HPDE6-E6E7 (cell line): ENCODE measurements around the gene ALDH3A2.
"Not testable (repeated sequence)": the region's sequence is repeated elsewhere in the genome, so short reads cannot be mapped to it uniquely, and the experiment has no call there.

ENCODE experiments used
- DNase-seq: peaks from one replicate; pipeline ENCODE4 v3.0.0; 2011; ENCODE audit warnings: missing footprints; ENCODE audit errors: extremely low spot score

ALDH3A2 gene

GRCh38 chr17:19650826-19651225 is 2.3 kb downstream of the ALDH3A2 start:
- DNase-seq = no peak

DNA sequence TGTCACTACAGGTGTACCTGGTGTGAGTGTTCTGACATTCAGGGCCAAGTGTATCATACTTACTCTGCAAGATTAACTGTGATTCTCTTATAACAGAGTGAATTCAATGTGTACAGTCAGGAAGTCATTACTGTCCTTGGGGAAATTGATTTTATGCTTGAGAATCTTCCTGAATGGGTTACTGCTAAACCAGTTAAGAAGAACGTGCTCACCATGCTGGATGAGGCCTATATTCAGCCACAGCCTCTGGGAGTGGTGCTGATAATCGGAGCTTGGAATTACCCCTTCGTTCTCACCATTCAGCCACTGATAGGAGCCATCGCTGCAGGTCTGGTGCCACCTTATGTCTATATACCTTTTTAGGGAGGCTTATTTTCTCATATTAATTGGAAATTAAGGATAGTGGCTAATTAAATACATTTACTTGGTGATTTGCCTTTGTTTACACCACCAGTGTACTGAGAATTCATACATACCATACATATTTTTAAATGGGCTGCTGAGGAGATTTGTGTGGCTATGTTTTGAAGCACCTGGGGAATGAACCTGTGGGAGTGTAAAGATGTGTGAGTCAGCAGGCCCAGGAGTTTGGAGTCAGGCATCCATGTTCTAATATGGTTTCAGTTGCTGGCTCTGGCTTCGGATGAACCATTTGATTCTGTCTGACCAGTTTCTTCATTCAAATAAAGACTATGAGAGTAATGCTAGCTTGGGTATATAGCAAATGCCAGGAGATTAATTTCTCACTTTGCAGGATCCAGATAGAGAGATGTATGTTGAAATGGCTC is 3.1 kb downstream of the ALDH3A2 start:
- DNase-seq = no peak

GRCh38 chr17:19652595-19652994 is 4.0 kb downstream of the ALDH3A2 start:
- DNase-seq = no peak

- DNase-seq = no peak
These were observed 5.9 kb downstream of the ALDH3A2 start for GRCh38 chr17:19654342-19654886.

DNA sequence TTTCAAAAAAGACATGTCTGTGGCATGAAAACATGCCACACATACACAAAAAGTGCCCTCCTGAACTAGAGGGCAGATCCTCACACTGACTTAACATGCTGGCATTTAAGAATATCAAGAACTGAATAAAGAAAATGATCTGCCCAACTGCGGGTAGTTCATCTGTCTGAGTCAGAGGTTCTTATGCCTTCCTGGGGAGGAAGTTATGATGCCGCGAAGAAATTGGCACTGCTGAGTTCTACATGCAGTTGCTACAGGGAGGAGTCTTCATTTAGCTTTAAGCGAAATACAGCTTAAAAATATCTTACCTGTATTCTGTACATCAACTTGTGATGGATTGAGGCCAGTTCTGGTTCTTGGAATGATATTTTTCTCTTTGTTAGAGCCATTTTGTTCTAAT is 6.3 kb downstream of the ALDH3A2 start:
- DNase-seq = no peak

DNA sequence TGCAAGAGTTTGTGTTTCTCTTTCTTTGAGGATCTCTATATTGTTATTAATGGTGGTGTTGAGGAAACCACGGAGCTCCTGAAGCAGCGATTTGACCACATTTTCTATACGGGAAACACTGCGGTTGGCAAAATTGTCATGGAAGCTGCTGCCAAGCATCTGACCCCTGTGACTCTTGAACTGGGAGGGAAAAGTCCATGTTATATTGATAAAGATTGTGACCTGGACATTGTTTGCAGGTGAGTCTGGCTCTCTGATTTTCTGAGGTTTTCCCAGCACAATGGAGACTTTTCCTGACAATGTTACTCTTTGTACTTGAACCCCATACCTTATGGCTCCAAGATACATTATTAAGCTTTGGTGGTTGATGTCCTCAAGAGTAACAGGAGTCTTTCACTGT is 7.8 kb downstream of the ALDH3A2 start:
- no peak for DNase-seq

DNA sequence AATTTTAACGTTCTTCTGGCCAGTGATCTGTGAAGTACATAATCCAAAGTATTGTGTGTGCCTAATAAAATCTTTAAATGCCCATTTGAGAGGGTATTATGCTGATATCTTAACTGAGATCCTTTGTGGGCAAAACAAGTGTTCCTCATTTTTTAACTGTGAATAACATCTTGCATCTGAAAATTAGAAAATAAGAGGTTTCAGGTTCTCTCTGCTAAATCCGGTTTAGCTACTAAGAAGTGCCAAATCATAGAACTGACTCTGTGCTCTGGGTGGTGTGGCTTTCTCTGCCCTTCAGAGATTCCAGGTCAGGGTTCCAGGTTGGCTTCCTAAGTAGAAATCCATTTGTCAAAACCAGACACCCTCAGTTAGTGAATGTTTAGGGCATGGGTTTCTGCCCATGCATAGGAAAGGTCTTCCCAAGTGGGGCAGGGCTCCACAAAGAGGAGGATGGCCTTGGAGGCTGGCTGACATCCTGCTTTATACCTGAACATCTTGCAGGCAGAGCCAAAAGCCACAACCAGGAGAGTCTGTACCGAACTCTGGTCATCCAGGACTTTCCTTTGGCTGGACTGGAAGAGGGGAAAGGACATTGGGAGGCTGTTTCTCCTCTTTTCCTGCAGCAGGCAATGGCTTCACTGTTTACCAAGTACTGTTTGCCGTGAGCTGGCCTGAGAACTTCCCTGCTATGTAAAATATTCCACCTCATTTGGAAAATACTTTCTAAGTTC is 8.5 kb downstream of the ALDH3A2 start:
- no peak for DNase-seq

DNA sequence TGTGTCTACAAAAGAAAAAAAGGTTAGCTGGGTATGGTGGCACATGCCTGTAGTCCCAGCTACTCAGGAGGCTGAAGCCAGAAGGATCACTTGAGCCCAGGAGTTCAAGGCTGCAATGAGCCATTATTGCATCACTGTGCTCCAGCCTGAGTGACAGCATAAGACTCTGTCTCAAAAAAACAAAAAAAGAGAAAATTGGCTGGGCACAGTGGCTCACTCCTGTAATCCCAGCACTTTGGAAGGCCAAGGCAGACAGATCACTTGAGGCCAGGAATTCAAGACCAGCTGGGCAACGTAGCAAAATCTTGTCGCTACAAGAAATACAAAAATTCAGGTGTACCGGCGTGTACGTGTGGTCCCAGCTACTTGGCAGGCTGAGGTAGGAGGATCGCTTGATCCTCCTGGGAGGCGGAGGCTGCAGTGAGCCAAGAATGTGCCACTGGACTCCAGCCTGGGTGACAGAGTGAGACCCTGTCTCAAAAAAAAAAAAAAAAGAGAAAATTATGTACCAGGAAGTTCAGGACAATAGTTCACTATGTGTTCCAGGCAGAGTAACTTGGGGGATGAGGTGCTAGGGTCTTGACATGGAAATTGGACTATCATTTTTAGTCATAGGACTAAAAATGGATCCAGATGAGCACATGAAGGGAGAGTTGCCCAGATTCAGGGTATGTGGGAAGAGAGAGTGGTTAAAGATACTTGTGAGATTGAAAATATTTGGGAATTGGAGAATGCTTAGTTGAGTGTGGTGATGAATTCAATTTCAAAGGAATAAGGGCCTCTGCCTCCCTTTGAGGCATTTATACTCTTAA is 11.0 kb downstream of the ALDH3A2 start:
- DNase-seq = no peak

GRCh38 chr17:19660219-19660870 is 11.8 kb downstream of the ALDH3A2 start:
- no peak for DNase-seq

DNA sequence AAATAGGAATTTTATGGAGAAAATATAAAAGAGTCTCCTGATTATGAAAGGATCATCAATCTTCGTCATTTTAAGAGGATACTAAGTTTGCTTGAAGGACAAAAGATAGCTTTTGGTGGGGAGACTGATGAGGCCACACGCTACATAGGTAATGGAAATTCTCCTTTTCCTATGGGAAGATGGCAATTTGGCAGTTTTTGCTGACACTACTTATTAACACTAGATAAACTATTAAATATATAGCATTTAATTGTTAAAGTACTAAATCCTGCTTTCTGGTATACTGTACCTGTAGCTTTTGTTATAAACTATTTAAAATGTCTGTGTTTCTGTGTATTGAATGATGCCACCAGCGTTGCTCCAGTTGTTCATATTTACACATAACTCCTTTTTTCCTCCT is 12.6 kb downstream of the ALDH3A2 start:
- DNase-seq = no peak

DNA sequence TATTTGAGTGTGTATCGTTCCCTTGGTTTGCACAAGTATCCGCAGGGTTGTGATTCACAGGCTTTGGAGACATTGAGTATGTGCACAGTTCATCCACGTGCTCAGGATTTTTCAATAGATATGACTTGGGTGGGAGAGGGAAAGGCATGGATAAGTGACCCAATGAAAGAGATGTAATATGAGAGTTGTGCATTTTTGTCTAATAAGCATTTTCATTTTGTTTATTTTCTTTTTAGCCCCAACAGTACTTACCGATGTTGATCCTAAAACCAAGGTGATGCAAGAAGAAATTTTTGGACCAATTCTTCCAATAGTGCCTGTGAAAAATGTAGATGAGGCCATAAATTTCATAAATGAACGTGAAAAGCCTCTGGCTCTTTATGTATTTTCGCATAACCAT is 14.5 kb downstream of the ALDH3A2 start:
- DNase-seq = no peak

DNA sequence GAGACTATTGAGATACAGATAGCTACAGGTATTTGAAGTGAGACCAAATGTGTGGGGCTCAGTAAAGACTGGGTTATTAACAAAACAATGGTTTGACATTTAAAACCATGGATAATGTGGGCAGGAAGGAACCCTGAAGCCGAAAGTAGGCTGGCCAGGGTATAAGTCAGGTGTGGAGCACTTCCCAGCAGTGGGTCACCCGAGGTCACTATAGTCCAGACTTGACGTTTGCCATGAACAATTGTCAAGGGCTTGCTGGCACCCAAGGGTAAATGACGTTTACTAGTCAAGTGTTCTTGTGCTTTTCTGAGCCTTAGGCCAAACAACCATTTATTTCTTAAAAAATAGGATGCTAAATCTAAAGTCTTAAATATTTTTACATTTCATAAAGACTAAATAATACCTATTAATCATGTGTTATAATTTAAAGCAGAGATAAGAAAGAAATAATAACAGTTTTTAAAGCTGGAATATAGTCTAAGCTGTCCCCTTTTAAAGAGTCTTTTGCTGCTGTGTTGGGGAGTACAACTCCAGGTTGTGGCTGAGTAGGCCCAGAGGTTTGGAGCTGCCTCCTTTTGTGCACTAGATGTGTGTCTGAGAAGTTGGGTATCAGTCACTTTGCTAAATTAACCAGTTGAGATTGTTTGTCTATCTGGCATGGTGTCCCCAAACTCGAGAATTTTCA is 15.7 kb downstream of the ALDH3A2 start:
- DNase-seq = no peak

DNA sequence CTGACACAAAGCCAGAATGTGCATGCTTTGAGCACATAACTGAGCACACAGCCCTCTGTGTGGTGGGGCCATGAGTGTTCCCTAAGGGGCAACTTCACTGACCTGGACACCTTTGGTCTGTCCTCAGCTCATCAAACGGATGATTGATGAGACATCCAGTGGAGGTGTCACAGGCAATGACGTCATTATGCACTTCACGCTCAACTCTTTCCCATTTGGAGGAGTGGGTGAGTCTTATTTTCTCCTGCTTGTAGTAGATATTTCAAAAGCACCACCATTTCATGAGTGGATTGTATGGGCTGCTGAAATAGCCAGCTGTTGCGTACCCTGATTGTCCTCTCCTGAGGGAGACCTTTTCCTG is 16.2 kb downstream of the ALDH3A2 start:
- DNase-seq = no peak

GRCh38 chr17:19669680-19670079 is 21.1 kb downstream of the ALDH3A2 start:
- DNase-seq = not testable (repeated sequence)

DNA sequence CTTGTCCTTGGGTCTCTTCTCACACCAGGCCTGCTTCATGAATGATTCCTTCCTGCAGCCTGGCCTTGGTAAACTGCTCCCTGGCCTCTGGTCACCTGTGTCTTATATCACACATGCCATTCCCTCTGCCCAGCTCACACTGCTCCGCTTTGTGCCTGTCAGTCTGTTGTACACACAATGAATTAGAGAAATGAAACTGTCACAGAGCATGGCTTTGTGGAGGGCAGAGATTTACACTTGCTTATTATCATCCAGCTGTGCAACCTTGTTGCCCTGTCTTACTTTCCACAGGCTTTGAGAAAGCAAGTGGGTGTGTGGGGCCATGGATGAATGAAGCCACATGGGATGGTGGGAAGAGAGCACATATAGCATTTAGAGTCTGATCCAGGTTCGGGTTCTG is 22.4 kb downstream of the ALDH3A2 start:
- no peak for DNase-seq

DNA sequence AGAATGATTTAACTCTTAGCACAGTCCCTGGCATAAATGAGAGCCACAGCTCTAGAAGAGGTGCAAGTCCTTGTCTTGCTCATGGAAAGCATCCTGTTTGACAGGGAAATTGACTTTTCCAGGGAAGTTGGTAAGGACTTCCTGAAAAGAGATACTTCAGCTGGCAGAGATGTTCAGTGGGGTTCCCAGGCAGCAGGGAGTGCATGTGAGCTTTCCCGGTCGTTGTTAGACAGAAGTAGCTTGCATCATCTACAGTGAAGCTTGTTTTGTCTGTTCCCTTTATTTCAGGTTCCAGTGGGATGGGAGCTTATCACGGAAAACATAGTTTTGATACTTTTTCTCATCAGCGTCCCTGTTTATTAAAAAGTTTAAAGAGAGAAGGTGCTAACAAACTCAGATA is 22.9 kb downstream of the ALDH3A2 start:
- DNase-seq = no peak

DNA sequence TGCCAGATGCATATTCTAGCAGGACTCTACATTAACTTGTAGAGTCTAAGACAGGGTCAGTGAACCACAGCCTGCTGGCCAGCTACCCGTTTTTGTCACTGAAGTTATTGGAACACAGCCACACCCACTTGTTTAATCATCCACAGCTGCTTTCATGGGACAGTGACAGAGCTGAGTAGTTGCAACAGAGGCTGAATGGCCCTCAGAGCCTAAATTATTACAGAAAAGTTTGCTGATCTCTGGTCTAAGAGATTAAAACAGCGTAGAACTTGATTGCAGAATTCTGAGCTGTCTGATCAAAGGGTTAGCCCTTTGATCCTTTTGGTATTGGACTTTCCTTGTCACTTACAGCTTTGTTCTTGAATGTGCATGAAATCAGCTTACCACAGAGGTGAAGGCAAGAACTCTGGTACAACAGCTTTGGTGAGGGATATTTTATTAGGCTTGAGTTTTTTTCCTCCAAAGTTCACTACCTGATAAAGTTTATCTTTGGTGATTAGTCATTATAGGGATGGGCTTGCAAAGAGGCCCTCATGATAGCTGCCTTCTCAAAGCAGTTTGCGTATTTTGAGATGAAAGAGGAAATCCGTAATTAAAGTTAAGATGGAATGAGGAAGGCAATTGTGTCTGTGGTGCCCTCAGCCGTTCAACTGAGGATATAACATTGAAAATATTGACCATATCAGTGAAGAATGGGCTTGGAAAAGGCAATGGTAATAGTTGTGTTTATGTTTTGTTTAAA is 23.6 kb downstream of the ALDH3A2 start:
- no peak for DNase-seq

- DNase-seq = no peak
These were observed 25.1 kb downstream of the ALDH3A2 start for GRCh38 chr17:19673623-19674022.

DNA sequence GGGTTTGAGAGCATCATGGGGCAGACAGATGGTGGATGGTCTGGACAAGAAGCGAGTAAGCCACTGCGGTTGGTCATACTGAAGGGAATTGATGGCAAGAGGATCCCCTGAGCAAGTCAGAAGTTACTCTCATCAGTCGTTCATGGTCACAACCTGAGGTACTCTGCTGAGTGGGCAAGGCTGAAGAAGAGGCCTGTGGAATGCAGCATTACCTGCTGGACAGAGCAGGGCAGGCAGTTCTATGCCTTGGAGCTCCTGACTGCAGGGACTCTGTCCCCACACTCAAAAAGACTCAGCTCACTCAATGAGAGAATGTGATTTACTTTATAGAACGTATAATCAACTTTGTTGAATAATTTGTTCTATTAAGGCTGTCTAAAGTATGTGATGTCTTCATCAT is 28.3 kb downstream of the ALDH3A2 start:
- DNase-seq = no peak

- DNase-seq = no peak
These were observed 29.3 kb downstream of the ALDH3A2 start for GRCh38 chr17:19677736-19678379.
